Liver (tissue), 3 donors: ENCODE data around the gene FGFBP1.

ENCODE experiments used
- ATF3 ChIP-seq: IDR thresholded peaks from 2 replicates; pipeline ENCODE4 v1.6.1; 2016; ENCODE audit warnings: antibody characterized with exemption
- CTCF ChIP-seq: fragments of 150-350 bp; IDR thresholded peaks from 2 replicates; pipeline ENCODE4 v1.5.1; 2017; ENCODE audit warnings: improper control_type of control experiment, low read depth, low read length; ENCODE audit not compliant: missing input control
- EGR1 ChIP-seq, 2 donors: IDR thresholded peaks; 2 replicates each; pipeline ENCODE4 v1.6.1; 2016 to 2018; ENCODE audit warnings: antibody characterized with exemption in 2 of 2, low read depth in 2 of 2
- HNF4A ChIP-seq, 2 donors: conservative IDR thresholded peaks; 2 replicates each; pipeline ENCODE4 v1.6.1; 2016; ENCODE audit warnings: antibody characterized with exemption in 2 of 2, mild to moderate bottlenecking in 2 of 2
- HNF4G ChIP-seq: IDR thresholded peaks from 2 replicates; pipeline ENCODE4 v1.6.1; 2016; ENCODE audit warnings: antibody characterized with exemption
- JUND ChIP-seq, 2 donors: IDR thresholded peaks; 2 replicates each; pipeline ENCODE4 v1.6.1; 2016; ENCODE audit warnings: antibody characterized with exemption in 2 of 2
- MAX ChIP-seq: IDR thresholded peaks from 2 replicates; pipeline ENCODE4 v1.6.1; 2016; ENCODE audit warnings: antibody characterized with exemption
- NR2F2 ChIP-seq: IDR thresholded peaks from 2 replicates; pipeline ENCODE4 v1.6.1; 2016; ENCODE audit warnings: antibody characterized with exemption
- RAD21 ChIP-seq, 2 donors: IDR thresholded peaks; 2 replicates each; pipeline ENCODE4 v1.6.1; 2016; ENCODE audit warnings: antibody characterized with exemption in 2 of 2, mild to moderate bottlenecking in 2 of 2
- REST ChIP-seq: IDR thresholded peaks from 2 replicates; pipeline ENCODE4 v1.6.1; 2016; ENCODE audit warnings: antibody characterized with exemption, mild to moderate bottlenecking
- SP1 ChIP-seq: IDR thresholded peaks from 2 replicates; pipeline ENCODE4 v1.6.1; 2018; ENCODE audit warnings: antibody characterized with exemption, mild to moderate bottlenecking
- TAF1 ChIP-seq: conservative IDR thresholded peaks from 2 replicates; pipeline ENCODE4 v1.6.1; 2016; ENCODE audit warnings: antibody characterized with exemption, mild to moderate bottlenecking
- YY1 ChIP-seq: IDR thresholded peaks from 2 replicates; pipeline ENCODE4 v1.6.1; 2016; ENCODE audit warnings: antibody characterized with exemption, mild to moderate bottlenecking
- donor health status: healthy.
- donor health status: healthy.

- no peak for TF ChIP-seq CTCF
- no peak for TF ChIP-seq JUND (IDR thresholded peaks at IDR 0.05)
- no peak for TF ChIP-seq RAD21 (IDR thresholded peaks at IDR 0.05)
- TF ChIP-seq HNF4A (conservative IDR thresholded peaks at IDR 0.05) = no peak
- no peak for TF ChIP-seq NR2F2
- no peak for TF ChIP-seq REST
- no peak for TF ChIP-seq TAF1
- TF ChIP-seq SP1 = no peak
- TF ChIP-seq ATF3 = no peak
- TF ChIP-seq MAX = no peak
- no peak for TF ChIP-seq YY1
- no peak for TF ChIP-seq EGR1 (IDR thresholded peaks at IDR 0.05; ENCODE audit: low read depth in 2 of 2)
- TF ChIP-seq HNF4G = no peak
These were observed 17.1 kb upstream of the FGFBP1 start for GRCh38 chr4:15955670-15956069.
